Stimulated activated CD8-positive, alpha-beta memory T cell treated with anti-CD3 and anti-CD28 coated beads, Interleukin-7, amount 100 ng/mL, for 4 hours (primary cell): Measurements from ENCODE around the gene SLC5A12.

ENCODE experiments used
- DNase-seq, 2 donors: peaks; one replicate each; pipeline ENCODE4 v3.0.0-alpha.2; 2020; ENCODE audit warnings: low read depth in 2 of 2

SLC5A12 gene, protein sequence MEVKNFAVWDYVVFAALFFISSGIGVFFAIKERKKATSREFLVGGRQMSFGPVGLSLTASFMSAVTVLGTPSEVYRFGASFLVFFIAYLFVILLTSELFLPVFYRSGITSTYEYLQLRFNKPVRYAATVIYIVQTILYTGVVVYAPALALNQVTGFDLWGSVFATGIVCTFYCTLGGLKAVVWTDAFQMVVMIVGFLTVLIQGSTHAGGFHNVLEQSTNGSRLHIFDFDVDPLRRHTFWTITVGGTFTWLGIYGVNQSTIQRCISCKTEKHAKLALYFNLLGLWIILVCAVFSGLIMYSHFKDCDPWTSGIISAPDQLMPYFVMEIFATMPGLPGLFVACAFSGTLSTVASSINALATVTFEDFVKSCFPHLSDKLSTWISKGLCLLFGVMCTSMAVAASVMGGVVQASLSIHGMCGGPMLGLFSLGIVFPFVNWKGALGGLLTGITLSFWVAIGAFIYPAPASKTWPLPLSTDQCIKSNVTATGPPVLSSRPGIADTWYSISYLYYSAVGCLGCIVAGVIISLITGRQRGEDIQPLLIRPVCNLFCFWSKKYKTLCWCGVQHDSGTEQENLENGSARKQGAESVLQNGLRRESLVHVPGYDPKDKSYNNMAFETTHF

GRCh38 chr11:26721948-26722475 is at the start of gene SLC5A12:
Gene SLC5A12 (minus strand): TSS chr11:26722060. CDS start chr11:26721714, 346 bp downstream.
- DNase-seq, result no peak

DNA sequence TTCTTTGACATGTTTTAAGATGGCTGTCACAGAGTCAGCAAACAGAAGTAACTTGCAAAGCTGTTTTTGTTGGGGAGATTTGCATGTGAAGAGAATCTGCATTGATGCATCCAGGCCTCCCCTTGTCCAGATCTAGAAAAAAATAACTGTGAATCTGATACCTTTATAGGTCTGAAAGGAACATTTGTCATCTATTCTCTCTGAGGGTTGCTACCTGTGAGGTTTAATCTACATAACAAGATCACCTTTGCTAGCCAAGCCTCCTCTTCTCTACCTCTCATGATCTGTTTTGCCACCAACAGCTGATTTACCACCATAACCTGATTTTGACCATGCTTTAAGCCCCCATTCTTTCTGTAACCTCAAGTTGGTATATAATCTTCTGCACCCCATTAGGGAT is 47.2 kb upstream of the SLC5A12 start:
- no peak for DNase-seq

DNA sequence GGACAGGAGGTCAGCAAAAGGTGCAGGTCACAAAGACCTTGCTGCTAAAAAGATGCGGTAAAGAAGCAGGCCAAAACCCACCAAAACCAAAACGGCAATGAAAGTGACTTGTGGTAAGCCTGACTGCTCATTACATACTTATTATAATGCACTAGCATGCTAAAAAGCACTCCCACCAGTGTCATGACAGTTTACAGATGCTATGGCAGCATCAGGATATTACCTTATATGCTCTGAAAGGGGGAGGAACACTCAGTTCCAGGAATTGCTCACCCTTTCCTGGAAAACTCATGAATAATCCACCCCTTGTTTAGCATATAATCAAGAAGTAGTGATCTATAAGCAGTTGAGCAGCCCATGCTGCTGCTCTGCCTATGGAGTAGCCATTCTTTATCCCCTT is 45.2 kb upstream of the SLC5A12 start:
- no peak for DNase-seq

GRCh38 chr11:26765323-26765722 is 43.5 kb upstream of the SLC5A12 start:
- DNase-seq, result no peak

DNA sequence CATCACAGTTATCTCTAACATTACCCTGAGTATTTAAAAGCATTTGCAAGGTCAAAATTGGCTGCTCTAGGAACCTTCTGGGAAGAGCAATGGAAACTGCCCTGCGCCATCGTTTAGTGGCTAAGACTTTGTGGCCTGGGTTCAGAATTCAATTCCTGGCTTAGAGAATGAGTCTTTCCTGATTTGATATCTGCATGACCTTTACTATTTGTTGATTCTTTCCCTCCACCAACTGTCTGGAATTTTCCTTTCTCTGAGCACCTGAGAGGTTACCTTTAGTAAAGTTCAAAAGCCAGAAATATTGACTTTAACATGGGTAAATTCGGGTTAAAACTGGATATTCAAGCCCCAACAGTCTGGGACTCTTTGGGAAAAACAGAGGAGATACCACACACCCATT is 43.0 kb upstream of the SLC5A12 start:
- DNase-seq, result no peak

DNA sequence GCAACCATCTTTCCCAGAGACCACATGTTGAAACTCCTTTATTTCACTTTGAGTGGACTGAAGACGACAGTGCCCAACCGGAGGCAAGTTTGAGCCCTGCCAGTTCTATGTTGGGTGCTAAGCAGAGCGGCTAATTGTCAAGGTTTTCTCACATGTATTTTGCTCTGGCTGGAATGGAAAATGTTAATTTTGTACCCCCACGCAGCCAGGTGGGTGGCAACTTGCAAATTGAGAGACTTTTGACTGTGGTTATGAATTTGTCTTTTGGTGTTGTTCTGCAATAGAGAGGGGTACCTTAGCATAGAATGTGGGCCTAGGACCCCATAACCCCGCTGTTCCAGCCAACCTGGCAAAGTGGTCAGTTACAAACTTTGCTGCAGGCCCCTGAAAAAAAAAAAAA is 42.5 kb upstream of the SLC5A12 start:
- no peak for DNase-seq

- no peak for DNase-seq
Measured at GRCh38 chr11:26762089-26762488, 40.2 kb upstream of the SLC5A12 start.

- no peak for DNase-seq
Measured at GRCh38 chr11:26761361-26761809, 39.5 kb upstream of the SLC5A12 start.

DNA sequence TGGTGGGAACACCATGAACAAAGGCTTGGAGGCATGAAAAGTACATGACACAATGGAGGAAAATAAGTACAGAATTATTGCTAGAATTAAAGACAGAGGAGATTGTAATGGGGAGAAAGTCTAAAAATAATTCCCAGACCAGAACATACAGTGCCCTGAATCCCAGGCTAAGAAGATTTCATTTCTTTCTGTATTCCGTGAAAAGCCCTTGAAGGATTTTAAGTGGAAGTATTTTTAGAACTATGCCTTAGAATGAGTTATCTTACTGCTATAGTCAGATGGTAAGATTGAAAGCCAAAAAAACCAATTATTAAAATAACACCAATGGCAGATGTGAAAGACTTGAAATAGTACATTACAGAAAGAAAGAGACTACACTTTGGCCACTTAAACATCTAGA is 36.1 kb upstream of the SLC5A12 start:
- no peak for DNase-seq

- no peak for DNase-seq
Measured at GRCh38 chr11:26755762-26756161, 33.9 kb upstream of the SLC5A12 start.

- DNase-seq, result no peak
Measured at GRCh38 chr11:26753723-26754504, 32.1 kb upstream of the SLC5A12 start.

- DNase-seq, result no peak
Measured at GRCh38 chr11:26749927-26750326, 28.1 kb upstream of the SLC5A12 start.

DNA sequence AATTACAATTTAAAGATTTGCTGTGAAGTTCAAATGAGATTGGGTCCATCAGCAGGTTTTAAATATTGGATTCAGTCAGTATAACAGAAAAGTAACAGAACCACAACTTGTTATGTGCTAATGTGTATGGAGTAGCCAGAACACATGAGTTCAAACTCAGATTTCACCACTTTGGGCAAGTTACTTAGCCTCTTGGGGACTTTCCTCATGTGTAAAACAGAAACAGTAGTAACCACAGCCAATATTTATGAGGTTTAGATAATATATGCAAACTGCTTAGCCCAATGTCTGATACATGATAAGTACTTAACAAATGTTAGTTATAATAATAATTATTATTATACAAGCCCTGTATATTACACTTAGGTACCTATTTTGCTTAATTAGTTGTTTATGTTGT is 21.8 kb upstream of the SLC5A12 start:
- no peak for DNase-seq

DNA sequence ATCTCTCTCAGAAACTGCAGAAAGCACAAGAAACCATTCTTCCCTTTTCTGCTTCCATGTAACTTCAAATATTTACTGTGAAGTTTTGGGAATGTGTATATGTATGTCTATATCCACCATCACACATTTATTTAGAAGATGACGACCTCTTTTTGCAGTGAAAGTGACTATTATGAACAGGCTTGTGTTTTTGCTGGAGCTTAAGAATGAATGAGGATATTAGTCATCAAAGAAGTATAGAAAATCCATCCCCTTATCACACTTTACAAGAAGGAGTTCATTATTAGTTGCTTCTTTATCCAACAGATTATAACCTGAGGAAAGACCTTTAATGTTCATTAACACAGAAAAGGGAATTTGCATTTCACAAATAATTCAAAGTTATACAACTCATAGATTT is 21.1 kb upstream of the SLC5A12 start:
- DNase-seq, result no peak

- no peak for DNase-seq
Measured at GRCh38 chr11:26741036-26741435, 19.2 kb upstream of the SLC5A12 start.

DNA sequence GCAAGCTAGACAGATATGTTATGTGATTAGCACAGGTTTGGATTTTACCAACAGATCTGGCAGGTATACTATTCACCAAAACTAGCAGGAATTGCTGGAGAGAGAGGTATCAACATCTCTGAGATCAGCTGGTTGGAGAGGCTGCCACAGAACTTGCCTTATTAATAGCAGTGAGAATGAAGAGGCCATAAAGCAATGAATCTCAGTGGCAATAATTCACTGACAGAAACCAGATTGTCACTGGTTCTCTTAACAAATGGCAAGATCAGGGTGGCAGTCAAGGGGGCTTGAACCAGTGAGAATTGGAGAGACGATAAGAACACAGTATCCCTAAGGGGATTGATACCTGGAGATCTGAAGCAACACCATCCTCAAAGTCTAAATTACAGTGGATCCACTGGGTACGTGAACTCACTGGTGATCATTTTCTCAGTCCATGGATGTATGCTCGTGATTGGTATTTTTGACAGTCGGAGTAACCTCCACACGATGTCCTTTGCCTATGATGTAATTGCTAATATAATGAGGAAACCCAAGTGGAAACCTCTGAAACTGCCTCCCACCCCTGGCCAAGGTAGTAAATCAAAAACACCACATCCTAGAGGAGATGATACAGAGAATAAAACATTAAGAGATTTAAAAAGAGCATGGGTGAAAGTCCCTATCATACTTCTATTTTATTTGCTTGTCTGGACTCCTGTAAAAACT is 17.7 kb upstream of the SLC5A12 start:
- DNase-seq, result no peak

DNA sequence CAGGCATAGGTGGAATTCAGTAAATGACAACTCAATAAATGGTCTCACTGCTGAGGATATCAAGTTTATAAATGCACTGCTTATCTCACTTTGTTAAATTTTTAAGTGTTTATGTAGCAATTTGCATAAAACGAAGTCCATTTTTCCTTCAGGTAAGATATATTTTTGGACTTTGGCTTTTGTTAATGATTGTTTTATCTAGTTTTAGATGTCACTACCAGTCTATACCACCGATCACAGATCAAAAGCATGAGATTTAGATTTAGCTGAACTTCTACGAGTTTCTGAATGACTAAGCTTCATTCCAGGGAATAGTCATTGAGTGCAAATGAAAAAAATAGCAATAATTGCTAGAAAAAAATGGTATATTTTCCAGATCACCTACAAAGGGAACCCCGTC is 12.8 kb upstream of the SLC5A12 start:
- DNase-seq, result no peak

GRCh38 chr11:26731084-26731456 is 9.2 kb upstream of the SLC5A12 start:
- no peak for DNase-seq

- DNase-seq, result no peak
Measured at GRCh38 chr11:26730414-26731083, 8.7 kb upstream of the SLC5A12 start.

DNA sequence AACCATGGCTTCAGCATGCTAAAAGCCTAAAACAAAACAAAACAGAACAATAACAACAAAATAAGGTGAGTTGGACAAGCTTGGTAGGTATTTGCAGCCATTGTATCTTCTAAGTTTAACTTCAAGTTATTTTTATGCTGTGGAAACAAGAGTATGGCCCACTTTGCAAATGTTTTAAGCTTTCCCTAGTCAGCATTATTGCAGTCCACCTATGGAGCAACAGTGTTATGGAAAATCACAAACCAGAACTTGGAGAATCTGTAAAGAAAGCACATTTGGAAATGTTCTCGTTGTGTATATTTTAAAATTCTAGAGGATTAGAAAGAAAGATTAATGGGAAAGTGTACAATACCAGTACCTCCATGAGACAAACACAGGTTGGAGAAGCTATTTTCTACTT is 7.4 kb upstream of the SLC5A12 start:
- DNase-seq, result no peak

DNA sequence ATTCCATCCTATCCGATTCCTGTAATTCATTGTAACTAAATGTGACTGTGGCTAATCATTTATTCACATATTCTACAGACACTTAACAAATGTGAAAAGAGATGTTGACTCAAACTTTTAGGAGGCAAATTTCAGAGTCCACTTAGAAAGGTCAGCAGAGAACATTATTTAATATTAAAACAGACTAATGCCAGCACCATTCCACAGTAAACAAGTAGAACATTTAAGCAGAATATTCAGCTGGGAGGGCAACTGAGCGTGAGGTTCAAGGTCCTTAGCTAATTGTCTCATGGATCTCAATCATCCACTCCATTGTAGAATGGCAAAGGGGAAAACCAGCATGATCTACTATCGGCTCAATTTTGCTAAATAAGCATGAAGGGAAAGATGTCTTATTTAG is 5.1 kb upstream of the SLC5A12 start:
- DNase-seq, result no peak
